GM12892 (cell line): ENCODE results near the gene ZFHX3. TPM values are rescaled to one million over a fixed set of nuclear protein-coding genes. Genes with fewer than 3 reads are reported as not detected.
"Not testable (repeated sequence)": the region's sequence is repeated elsewhere in the genome, so short reads cannot be mapped to it uniquely, and the experiment has no call there.

ENCODE experiments used
- DNase-seq: peaks from one replicate; pipeline ENCODE4 v3.0.0; 2011; ENCODE audit not compliant: insufficient read length
- FAIRE-seq: peaks from 2 replicates; lab custom pipeline; 2011; peaks lifted over from hg19 to GRCh38; lab: Jason Lieb, UNC
- POLR2A ChIP-seq: IDR thresholded peaks from 2 replicates; pipeline ENCODE4 v1.6.1; 2011; ENCODE audit warnings: low read depth, low read length, control low read depth
- POLR2AphosphoS5 ChIP-seq: IDR thresholded peaks from 2 replicates; pipeline ENCODE4 v1.6.1; 2011; ENCODE audit warnings: low read depth, low read length, control low read depth
- TAF1 ChIP-seq: IDR thresholded peaks from 2 replicates; pipeline ENCODE4 v1.6.1; 2011; ENCODE audit warnings: low read depth, mild to moderate bottlenecking, control low read depth, low read length, borderline replicate concordance
- polyA plus RNA-seq: library from polyadenylated mRNA; unstranded; fragments of >200 nt; gene quantifications from one replicate; pipeline ENCODE4 v1.2.1, GENCODE V29; 2012; ENCODE audit warnings: missing spikeins, inconsistent platforms; ENCODE audit not compliant: missing spikeins

ZFHX3 gene
- 4.2 TPM for polyA plus RNA-seq

GRCh38 chr16:73047536-73048291, at the start of gene ZFHX3:
TSS of gene ZFHX3 (minus strand) at chr16:73048128. CDS start at chr16:72960145, 87,983 bp downstream.
- peak; percentile 60 for FAIRE-seq
- no peak for DNase-seq
- TF ChIP-seq TAF1 (no peak), POLR2AphosphoS5 (no peak), POLR2A (peak; percentile 55)

- TF ChIP-seq TAF1 = no peak
- TF ChIP-seq POLR2AphosphoS5 = no peak
- no peak for TF ChIP-seq POLR2A
- no peak for FAIRE-seq
- DNase-seq = no peak
Observed at GRCh38 chr16:73096510-73096909, 48.6 kb upstream of the ZFHX3 start.

- FAIRE-seq (no peak), DNase-seq (no peak)
- TF ChIP-seq POLR2A (no peak), POLR2AphosphoS5 (no peak), TAF1 (no peak)
Observed at GRCh38 chr16:73095885-73096421, 48.0 kb upstream of the ZFHX3 start.

GRCh38 chr16:73095142-73095820, 47.4 kb upstream of the ZFHX3 start:
- no peak for DNase-seq
- FAIRE-seq = no peak
- TF ChIP-seq POLR2A (no peak), POLR2AphosphoS5 (no peak), TAF1 (no peak)

GRCh38 chr16:73094371-73094770, 46.4 kb upstream of the ZFHX3 start:
- FAIRE-seq = no peak
- no peak for TF ChIP-seq POLR2AphosphoS5
- no peak for TF ChIP-seq TAF1
- no peak for TF ChIP-seq POLR2A
- no peak for DNase-seq

GRCh38 chr16:73093146-73094144, 45.5 kb upstream of the ZFHX3 start:
- DNase-seq = no peak
- FAIRE-seq = no peak
- TF ChIP-seq TAF1 = no peak
- TF ChIP-seq POLR2AphosphoS5 = no peak

- FAIRE-seq = no peak
- no peak for DNase-seq
- TF ChIP-seq TAF1 (no peak), POLR2A (no peak), POLR2AphosphoS5 (no peak)
Observed at GRCh38 chr16:73092236-73092781, 44.4 kb upstream of the ZFHX3 start.

GRCh38 chr16:73091174-73091573, 43.2 kb upstream of the ZFHX3 start:
- DNase-seq (no peak), FAIRE-seq (no peak)
- TF ChIP-seq TAF1 (no peak), POLR2A (no peak), POLR2AphosphoS5 (no peak)

- TF ChIP-seq POLR2A (no peak), TAF1 (no peak), POLR2AphosphoS5 (no peak)
- no peak for DNase-seq
- FAIRE-seq = no peak
Observed at GRCh38 chr16:73089420-73089819, 41.5 kb upstream of the ZFHX3 start.

GRCh38 chr16:73086108-73086507, 38.2 kb upstream of the ZFHX3 start:
- no peak for TF ChIP-seq TAF1
- no peak for TF ChIP-seq POLR2A
- TF ChIP-seq POLR2AphosphoS5 = no peak
- no peak for DNase-seq
- no peak for FAIRE-seq

GRCh38 chr16:73083271-73083670, 35.3 kb upstream of the ZFHX3 start:
- DNase-seq = no peak
- FAIRE-seq = no peak
- no peak for TF ChIP-seq POLR2AphosphoS5
- TF ChIP-seq TAF1 = no peak
- TF ChIP-seq POLR2A = no peak

- FAIRE-seq, DNase-seq: not testable (repeated sequence)
Observed at GRCh38 chr16:73082634-73083051, 34.7 kb upstream of the ZFHX3 start.
